IPS-11a (cell line): ENCODE measurements around the gene TUBGCP2.

ENCODE experiments used
- H3K4me3 ChIP-seq: one replicate; pipeline ENCODE4 v1.5.1; 2013; ENCODE audit warnings: low read depth, low read length, control low read depth

Gene TUBGCP2

DNA sequence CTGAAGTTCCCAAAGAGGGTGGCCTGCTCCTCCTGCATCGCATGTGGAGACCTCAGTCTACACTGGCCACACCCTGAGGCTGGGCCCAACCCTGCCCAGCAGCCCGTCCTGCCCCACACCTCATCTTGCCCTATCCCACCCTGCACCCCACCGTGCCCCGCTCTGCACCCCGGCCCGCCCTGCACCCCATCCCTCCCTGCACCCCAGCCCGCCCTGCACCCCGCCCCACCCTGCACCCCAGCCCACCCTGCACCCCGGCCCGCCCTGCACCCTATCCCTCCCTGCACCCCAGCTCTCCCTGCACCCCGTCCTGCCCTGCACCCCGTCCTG is 56.5 kb downstream of the TUBGCP2 start:
- no peak overlapping the region for H3K4me3 ChIP-seq

DNA sequence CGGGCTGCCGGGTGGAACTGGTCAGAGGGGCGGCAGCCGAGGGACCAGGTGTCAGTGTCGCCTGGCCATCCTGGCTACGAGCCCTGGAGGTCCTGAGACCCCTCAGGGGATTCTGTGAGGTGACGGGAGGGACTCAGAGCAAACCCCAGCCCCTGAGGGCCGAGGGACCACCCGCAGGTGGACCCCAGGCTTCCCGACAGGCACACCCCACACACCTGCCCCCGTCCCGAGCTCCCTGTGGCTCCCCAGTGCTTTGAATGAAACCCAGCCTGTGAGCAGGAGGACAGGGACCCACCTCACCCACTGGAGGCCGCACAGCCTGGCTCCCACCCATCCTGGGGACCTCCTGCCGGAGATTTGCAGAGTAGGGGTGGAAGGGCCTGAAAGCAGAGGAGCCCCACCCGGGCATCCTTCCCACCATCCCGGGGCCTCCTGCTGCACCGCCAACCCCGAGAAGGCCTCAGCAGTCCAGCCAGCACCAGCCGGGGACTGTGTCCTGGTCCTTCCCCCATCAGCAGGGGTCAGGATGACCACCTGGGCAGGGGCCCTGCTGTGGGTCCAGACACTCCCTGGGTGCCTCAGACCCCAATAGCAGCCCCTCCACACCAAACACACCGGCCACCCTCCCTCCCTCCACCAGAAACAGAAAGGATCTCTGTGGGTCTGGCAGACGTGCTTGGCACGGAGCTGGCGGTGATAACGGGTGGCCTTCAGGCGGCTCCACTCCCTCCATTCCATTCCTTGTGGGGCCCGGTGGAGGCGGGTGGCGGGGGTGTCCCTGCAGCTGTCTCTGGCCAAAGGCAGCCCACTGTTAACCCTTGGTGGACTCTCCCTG is 57.1 kb downstream of the TUBGCP2 start:
- H3K4me3 ChIP-seq, result no peak overlapping the region

- no peak overlapping the region for H3K4me3 ChIP-seq
Observed at GRCh38 chr10:133249975-133250754, 58.5 kb downstream of the TUBGCP2 start.

- no peak overlapping the region for H3K4me3 ChIP-seq
Observed at GRCh38 chr10:133249094-133249780, 59.4 kb downstream of the TUBGCP2 start.

GRCh38 chr10:133248334-133248715 is 60.3 kb downstream of the TUBGCP2 start:
- H3K4me3 ChIP-seq, result no peak overlapping the region

GRCh38 chr10:133247681-133248333 is 60.9 kb downstream of the TUBGCP2 start:
- no peak overlapping the region for H3K4me3 ChIP-seq

- H3K4me3 ChIP-seq, result no peak overlapping the region
Observed at GRCh38 chr10:133246236-133246626, 62.4 kb downstream of the TUBGCP2 start.

DNA sequence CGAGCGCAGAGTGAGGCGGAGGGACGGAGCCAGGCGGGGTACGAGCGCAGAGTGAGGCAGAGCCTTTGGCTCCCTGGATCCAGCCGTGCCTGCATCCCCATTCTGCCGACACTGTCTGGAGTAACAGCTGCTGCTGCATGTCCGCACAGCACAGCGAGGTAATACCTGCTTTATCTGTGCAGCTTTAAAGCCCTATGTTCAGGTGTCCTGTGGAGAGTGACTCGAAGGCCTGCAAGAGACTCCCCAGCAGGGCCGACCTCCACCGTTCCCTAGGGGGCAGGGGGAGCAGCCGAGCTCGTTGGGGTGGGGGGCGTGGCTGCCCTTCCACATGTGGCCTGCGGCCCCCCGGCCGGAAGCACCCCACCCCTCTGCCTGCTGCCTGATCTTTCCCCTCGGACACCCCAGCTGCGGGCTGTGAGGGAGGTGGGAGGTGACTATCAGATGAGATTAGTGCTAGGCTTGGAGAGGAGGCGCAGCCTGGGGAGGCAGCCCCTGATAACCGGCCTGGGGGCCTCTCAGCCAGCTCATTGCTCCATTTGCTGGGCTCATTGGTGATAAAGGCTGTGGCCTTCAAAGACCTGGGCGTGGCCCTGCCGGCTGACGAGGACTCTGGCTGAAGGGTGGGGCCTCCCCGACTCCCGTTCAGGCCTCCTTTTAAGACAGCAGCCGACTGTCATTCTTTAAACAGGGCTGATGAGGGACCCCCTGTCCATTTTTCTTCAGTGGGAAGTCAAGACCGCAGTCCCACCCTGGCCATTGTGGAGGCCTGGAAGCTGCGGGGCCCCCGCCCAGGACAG is 63.0 kb downstream of the TUBGCP2 start:
- no peak overlapping the region for H3K4me3 ChIP-seq

GRCh38 chr10:133243593-133243992 is 65.1 kb downstream of the TUBGCP2 start:
- no peak overlapping the region for H3K4me3 ChIP-seq

GRCh38 chr10:133242611-133243356 is 65.9 kb downstream of the TUBGCP2 start:
- no peak overlapping the region for H3K4me3 ChIP-seq

DNA sequence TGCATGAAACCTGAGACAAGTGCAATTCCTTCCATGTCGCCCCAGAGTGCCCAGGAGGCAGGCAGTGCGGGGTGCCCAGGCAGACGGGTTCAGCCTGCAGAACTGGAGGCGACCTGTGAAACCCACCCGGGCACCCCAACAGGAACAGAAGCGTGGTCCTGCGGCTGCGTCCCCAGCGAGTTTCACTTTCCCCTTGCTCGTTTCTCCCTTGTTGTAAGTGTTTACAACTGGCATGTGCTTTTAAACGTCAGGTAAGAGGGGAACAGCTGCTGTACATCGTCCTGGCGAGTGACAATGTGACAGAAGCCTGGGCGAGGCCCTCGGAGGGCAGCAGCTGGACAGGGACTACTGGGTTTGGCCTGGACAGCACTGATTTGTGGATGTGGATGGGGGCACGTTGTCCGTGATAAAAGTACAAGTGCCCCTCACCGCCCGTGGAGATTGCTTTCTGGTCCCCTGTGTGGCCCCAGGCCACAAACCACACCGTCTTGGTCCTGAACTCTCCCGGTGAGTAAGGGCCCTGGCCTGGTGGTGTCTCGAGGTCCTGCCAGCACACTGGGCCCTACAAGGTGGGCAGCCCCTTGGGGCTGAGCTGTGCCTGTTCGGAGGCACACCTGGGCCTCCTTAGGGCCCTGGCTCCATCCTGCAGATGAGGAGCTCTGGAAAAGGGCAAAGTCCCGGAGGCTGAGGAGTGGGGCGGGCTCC is 67.0 kb downstream of the TUBGCP2 start:
- no peak overlapping the region for H3K4me3 ChIP-seq

DNA sequence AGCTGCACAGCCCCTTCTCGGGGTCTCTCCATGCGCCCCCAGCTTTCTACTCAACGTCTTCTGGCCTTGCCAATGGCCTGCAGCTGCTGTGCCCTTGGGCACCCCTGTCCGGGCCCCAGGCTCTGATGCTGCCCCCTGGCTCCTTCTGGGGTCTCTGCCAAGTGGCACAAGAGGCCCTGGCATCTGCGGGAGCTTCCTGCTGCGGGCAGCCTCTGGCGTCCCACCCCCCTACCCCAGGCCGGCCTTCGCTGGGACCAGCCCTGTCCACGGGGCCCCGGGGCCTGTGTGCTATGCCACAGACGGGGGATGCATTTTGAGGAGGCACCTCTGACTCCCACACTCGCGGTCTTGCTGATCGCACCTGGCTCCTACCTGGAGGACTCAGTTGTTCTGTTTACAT is 68.7 kb downstream of the TUBGCP2 start:
- H3K4me3 ChIP-seq, result no peak overlapping the region

DNA sequence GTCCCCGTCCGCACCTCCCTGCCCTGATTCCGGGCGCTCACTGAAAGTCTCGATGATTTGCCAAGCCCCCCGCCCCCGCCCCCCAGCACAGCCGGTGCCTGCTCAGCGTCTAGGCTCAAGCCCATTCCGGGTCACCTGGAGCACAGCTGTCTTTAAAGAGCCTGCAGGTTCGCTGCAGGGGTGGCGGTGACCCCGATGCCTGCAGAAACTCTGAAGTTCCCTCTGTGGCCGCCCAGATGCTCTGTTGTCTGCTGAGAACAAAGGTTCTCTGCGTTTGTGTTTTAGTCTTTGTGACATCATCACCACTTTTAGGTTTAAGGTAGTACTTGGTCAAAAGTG is 70.2 kb downstream of the TUBGCP2 start:
- peak overlapping the region; percentile 37 for H3K4me3 ChIP-seq

DNA sequence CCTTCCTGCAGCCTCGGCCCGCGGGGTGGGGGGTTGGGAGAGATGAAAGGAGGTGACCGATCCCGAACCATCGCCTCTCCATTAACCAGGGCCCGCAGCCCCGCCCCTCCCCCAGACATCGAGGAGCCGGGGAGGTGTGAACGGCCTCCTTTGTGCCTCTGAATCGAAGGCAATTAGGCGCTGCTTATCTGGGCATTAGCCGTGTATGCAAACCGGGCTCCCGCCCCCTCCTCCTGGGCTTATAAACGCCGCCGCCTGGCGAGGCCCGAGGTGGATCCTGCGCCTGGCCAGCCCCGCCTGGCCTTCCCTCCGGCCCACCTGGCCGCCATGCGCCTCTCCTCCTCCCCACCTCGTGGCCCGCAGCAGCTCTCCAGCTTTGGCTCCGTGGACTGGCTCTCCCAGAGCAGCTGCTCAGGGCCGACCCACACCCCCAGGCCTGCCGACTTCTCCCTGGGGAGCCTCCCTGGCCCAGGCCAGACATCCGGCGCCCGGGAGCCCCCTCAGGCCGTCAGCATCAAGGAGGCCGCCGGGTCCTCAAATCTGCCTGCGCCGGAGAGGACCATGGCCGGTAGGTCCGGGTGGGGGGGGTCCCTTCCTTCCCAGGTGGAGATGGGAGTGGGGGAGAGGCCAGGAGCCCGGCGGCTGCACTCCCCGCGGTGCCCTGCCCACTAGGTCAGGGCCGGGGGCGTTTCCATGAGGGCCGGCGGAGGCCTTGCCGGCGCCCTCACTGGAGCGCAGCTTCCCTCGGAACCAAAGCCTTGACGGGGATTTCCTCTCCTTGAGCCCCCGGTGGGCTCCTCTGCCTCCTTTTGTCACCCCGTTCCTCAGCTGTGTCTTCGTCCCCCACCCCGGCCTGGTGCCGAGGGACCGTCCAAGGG is 70.8 kb downstream of the TUBGCP2 start, which contains the start of gene VENTX:
VENTX (plus strand) TSS at position 268 of the 878 bp plus-strand sequence; CDS start at position 328, 60 bp downstream.
- H3K4me3 ChIP-seq, result peak within 1 kb of the TSS; percentile 37

- H3K4me3 ChIP-seq, result peak overlapping the region; percentile 30
Observed at GRCh38 chr10:133237241-133237587, 71.5 kb downstream of the TUBGCP2 start.

GRCh38 chr10:133236401-133237240 is 72.1 kb downstream of the TUBGCP2 start:
- peak overlapping the region; percentile 30 for H3K4me3 ChIP-seq

DNA sequence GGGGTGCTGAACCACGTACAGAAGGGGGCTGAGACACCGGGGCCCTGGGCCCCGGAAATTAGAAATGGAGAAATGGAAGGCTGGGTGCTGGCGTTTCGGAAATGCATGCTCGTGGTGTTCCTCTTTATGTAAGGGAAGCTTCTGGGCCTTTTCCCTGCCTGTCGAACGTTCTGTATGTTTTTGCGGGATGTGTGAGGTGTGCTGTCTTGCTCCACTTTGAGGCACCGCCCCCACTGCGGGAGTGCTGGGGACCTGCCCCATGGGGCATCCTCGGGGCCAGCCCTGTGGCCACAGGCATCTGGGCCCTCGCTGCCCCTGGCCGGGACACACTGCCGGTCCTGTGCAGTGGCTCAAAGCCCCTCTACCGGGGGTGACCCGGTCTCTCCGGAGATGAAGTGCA is 72.7 kb downstream of the TUBGCP2 start:
- H3K4me3 ChIP-seq, result no peak overlapping the region
